RWPE2 (cell line): ENCODE results near the gene FCHSD1.

Experiments used
- ATAC-seq: fragments of 200-7000 bp; cut with Tn5 transposase; 3 replicates; pipeline ENCODE4 v1.9.1; 2021; ENCODE audit warnings: low read depth
- DNase-seq: peaks from one replicate; pipeline ENCODE4 v3.0.0-alpha.2; 2020; ENCODE audit warnings: low spot score
- H3K27ac ChIP-seq: fragments of 450-650 bp; 2 replicates; pipeline ENCODE4 v1.5.1; 2017; ENCODE audit warnings: mild to moderate bottlenecking; ENCODE audit not compliant: poor library complexity, severe bottlenecking
- H3K27me3 ChIP-seq: fragments of 250-450 bp; sonication (Bioruptor Pico); 2 replicates; pipeline ENCODE4 v1.5.1; 2021; ENCODE audit warnings: mild to moderate bottlenecking, moderate library complexity; ENCODE audit not compliant: insufficient read depth, poor library complexity, severe bottlenecking
- H3K36me3 ChIP-seq: fragments of 250-450 bp; sonication (Bioruptor Pico); 2 replicates; pipeline ENCODE4 v1.5.1; 2020; ENCODE audit warnings: low read depth, mild to moderate bottlenecking, moderate library complexity
- H3K4me1 ChIP-seq: fragments of 250-450 bp; sonication (Bioruptor Pico); 2 replicates; pipeline ENCODE4 v1.5.1; 2021; ENCODE audit warnings: mild to moderate bottlenecking, moderate library complexity; ENCODE audit not compliant: insufficient read depth, poor library complexity, severe bottlenecking
- H3K4me3 ChIP-seq: fragments of 250-450 bp; sonication (Bioruptor Pico); 2 replicates; pipeline ENCODE4 v1.5.1; 2021; ENCODE audit warnings: mild to moderate bottlenecking, moderate library complexity; ENCODE audit not compliant: severe bottlenecking
- H3K9me3 ChIP-seq: fragments of 250-450 bp; sonication (Bioruptor Pico); 2 replicates; pipeline ENCODE4 v1.5.1; 2021; ENCODE audit warnings: mild to moderate bottlenecking, moderate library complexity; ENCODE audit not compliant: severe bottlenecking
- TF ChIP-seq, protein P1 (sequence below): fragments of 450-650 bp; IDR thresholded peaks from one replicate; pipeline ENCODE4 v1.5.1; 2017; ENCODE audit warnings: mild to moderate bottlenecking, moderate library complexity; ENCODE audit not compliant: poor library complexity, severe bottlenecking

FCHSD1 gene

GRCh38 chr5:141668601-141669265 is 17.5 kb upstream of the FCHSD1 start:
- no peaks in the 10 kb centered on the region for H3K27me3 ChIP-seq
- no peaks in the 10 kb centered on the region for H3K9me3 ChIP-seq
- TF ChIP-seq, protein P1, sequence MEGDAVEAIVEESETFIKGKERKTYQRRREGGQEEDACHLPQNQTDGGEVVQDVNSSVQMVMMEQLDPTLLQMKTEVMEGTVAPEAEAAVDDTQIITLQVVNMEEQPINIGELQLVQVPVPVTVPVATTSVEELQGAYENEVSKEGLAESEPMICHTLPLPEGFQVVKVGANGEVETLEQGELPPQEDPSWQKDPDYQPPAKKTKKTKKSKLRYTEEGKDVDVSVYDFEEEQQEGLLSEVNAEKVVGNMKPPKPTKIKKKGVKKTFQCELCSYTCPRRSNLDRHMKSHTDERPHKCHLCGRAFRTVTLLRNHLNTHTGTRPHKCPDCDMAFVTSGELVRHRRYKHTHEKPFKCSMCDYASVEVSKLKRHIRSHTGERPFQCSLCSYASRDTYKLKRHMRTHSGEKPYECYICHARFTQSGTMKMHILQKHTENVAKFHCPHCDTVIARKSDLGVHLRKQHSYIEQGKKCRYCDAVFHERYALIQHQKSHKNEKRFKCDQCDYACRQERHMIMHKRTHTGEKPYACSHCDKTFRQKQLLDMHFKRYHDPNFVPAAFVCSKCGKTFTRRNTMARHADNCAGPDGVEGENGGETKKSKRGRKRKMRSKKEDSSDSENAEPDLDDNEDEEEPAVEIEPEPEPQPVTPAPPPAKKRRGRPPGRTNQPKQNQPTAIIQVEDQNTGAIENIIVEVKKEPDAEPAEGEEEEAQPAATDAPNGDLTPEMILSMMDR = no peak
- H3K4me1 ChIP-seq = no peaks in the 10 kb centered on the region
- H3K36me3 ChIP-seq = peaks cover 61% of the 10 kb centered on the region
- H3K27ac ChIP-seq = no peak overlapping the region
- DNase-seq (no peak), ATAC-seq (no peak)
- no peak overlapping the region for H3K4me3 ChIP-seq

DNA sequence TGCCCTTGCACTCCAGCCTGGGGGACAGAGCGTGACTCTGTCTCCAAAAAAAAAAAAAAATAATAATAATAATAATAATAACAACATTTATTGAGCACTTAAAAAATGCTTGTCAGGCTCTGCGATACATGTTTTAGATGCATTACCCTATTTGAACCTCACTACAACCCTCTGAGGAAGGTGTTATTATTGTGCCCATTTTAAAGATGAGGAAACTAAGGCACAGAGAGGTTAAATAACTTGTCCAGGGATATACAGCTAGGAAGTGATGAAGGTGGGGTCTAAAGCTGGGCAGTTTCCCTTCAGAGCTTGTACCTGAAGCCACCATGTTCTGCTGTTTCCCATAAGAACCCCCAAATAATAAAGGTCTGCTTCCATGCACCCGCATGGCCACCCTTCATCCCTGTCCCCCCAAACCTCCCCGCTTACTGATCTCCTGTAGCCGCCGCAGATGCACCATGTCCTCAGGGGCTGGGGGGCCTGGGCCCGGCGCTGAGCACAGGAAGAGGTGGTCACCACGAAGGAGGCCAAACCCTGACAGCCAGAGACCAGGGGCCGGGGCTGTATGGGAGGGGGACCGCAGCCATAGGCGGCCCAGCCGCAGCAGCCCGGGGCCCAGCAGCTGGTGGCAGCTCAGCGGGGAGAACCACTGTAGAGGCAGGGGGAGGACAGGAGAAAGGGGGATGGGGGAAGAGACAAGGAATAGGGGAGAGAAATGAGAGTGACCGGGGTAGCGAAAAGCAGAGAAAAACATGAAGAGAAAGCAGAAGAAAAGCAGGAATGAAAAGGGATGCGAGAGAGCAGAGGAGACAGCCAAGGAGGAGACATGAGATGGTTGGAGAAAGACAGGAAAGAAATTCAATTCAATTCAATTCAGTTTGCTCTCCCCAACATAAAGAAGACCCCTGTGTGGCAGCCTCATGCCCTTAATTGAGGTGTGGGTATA is 15.1 kb upstream of the FCHSD1 start:
- TF ChIP-seq, protein P1 = no peak
- DNase-seq (no peak), ATAC-seq (no peak)
- H3K27me3 ChIP-seq = no peaks in the 10 kb centered on the region
- peaks cover 72% of the 10 kb centered on the region for H3K36me3 ChIP-seq
- no peak overlapping the region for H3K27ac ChIP-seq
- H3K9me3 ChIP-seq = no peaks in the 10 kb centered on the region
- no peaks in the 10 kb centered on the region for H3K4me1 ChIP-seq
- H3K4me3 ChIP-seq = no peak overlapping the region

DNA sequence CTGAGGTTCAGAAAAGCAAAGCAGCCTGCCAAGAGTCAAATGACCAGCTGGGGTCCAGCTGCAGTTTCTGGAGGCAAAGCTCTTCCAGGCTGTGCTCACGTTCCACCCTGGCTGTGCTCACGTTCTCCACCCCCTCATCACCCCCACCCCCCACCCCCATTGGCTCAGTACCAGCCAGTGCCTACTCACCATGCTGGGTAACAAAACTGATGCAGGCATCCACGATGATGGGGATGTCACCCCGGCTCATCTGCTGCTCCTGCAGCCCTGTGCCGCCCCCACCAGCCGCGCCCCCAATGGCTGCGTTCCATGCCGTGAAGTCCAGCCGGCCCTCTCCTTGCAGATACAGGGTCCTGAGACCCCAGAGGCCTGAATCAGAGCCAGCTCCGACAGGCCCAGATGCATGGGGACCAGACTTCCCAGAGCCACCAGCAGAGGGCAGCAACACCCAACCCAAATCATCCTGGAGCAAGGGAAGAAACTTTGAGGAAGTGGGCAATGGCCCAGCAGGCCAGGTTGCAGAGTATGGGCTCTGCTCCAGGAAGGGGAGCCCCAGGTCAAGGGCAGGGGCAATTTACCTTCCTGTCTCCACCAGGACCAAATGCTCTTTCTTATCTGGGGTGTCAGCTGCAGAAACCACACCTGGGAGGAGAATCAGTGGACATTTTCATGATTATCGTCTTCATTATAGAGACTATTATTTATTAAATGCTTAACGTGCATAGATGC is 13.7 kb upstream of the FCHSD1 start:
- peaks cover 61% of the 10 kb centered on the region for H3K36me3 ChIP-seq
- no peaks in the 10 kb centered on the region for H3K9me3 ChIP-seq
- no peak overlapping the region for H3K4me3 ChIP-seq
- TF ChIP-seq, protein P1 = peak; percentile 98
- ATAC-seq (peak; percentile 89), DNase-seq (no peak)
- no peak overlapping the region for H3K27ac ChIP-seq
- no peaks in the 10 kb centered on the region for H3K27me3 ChIP-seq
- H3K4me1 ChIP-seq = no peaks in the 10 kb centered on the region

- H3K9me3 ChIP-seq = no peaks in the 10 kb centered on the region
- no peaks in the 10 kb centered on the region for H3K4me1 ChIP-seq
- H3K27me3 ChIP-seq = no peaks in the 10 kb centered on the region
- H3K4me3 ChIP-seq = no peak overlapping the region
- no peak overlapping the region for H3K27ac ChIP-seq
- peaks cover 48% of the 10 kb centered on the region for H3K36me3 ChIP-seq
- TF ChIP-seq, protein P1 = no peak
- DNase-seq (no peak), ATAC-seq (no peak)
Observed at GRCh38 chr5:141663506-141663905, 12.3 kb upstream of the FCHSD1 start.
